ENCODE results near the gene POFUT1. TPM values are rescaled to one million over a fixed set of nuclear protein-coding genes. Genes with fewer than 3 reads are reported as not detected.
A peak's percentile ranks its signal among the peaks of the same experiment; 100 is the strongest.
"Not testable (repeated sequence)": the region's sequence is repeated elsewhere in the genome, so short reads cannot be mapped to it uniquely, and the experiment has no call there.

Gene POFUT1
- total RNA-seq, 2 experiments from 2014 or later: 51.8 to 54.3 TPM

DNA sequence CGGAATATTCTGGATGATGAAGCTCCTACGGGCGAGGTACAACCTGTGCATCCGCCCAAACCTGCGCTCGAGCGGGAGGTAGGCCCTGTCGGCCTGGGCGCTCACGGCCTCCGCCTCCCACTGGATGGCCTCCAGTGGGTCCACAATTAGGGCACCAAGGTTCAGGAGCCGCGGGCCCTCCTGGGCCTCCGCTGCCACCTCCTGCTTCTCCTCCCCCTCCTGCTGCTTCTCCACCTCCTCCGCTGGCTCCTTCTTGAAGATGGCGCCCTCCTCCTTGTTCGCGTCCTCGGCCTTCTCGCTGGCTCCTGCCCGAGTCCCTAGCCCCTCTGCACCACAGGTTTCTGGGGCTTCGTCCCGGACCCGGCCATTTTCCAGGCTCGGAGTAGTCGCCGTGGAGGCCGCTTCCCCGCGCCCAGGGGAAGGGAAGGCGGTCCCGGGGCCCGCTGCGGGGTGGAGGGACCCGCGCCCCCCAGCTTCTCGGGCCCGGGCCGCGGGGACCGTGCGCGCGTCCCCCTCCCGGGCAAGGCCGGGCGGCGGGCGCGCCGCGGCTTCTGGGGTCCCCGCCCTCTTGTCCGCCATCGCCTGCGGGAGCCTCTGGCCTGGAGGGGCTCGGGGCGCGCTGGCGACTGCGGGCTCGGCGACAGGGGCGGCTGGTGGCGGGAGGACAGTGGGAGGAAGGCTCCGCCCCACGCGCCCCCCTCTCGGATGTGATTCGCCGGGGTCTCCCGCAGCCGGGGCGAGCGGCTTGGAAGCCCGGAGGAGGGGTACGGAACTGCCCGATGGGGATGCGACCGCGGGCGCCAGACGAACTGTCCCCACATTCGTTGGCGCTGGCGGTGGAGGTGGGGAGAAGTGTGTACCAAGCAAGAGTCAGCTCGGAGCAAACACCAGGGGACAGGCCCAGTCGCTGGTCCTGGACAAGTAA lies 17.7 kb upstream of the POFUT1 start:
- intact Hi-C loops (cut with DNase I, micrococcal nuclease): loop anchor here in 1 of 2 experiments (1.0 kb wide), 1 partner anchor 9 kb away; no protein-coding TSS in a partner anchor
- peak overlapping the region; percentile 84 for H3K27ac Mint-ChIP-seq
- no peaks in the 10 kb centered on the region for H3K9me3 Mint-ChIP-seq (ENCODE audit: low read depth)
- H3K4me3 Mint-ChIP-seq: peak overlapping the region; percentile 64
- ChIA-PET CTCF (interaction anchor here (1.2 kb wide), 1 partner anchor 13 kb away, joined by 5 read pairs; no protein-coding TSS in a partner anchor), POLR2A (interaction anchor here (0.6 to 1.8 kb wide), 4 partner anchors 14 to 231 kb away, joined by 4 to 9 read pairs (median 4); no protein-coding TSS in a partner anchor)
- ATAC-seq (peak; percentile 54), DNase-seq (peak; percentile 72)
- peaks cover 34% of the 10 kb centered on the region for H3K36me3 Mint-ChIP-seq (ENCODE audit: low read depth)
- no peaks in the 10 kb centered on the region for H3K27me3 Mint-ChIP-seq
- H3K4me1 Mint-ChIP-seq: peaks cover 48% of the 10 kb centered on the region

DNA sequence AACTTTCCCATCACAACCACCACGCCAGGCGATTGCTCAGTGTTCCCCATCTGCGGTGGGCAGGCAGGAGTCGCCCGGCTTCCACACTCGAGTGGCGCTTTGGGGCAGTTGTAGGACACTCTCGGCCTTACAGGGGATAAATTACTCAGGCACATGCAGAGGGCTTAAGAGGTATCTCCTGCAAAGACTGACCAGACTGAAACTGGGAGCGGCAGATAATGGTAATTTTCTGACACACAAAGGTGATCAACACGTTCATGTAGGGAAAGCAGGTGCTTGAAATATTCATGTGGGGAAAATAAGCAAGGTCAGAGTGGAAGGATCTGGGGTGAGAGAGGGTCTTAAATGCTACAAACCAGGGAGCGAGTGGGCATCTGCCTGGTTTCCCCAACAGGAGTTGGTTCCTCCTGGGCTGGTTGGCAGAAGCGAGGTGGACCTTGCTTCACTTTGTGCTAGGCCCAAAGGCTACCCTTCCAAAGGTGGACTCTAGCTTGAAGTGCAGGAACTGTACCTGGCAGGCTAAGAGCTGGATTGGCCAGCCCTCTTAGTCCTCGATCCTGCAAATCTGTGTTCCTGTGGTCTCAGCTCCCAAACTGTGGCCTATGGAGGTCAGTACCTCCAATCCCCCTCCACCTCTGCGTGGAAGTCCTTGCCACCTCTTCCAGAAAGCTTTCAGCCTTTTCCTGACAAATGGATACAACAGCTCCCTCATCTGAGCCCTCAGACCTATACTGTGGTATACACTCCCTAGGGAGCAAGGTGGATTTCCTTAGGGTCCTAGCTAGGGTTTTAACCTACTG lies 16.9 kb upstream of the POFUT1 start:
- Mint-ChIP-seq H3K36me3 (ENCODE audit: low read depth) (peaks cover 43% of the 10 kb centered on the region), H3K4me3 (peak overlapping the region; percentile 62), H3K9me3 (ENCODE audit: low read depth) (no peaks in the 10 kb centered on the region), H3K27ac (peak overlapping the region; percentile 79), H3K4me1 (peaks cover 57% of the 10 kb centered on the region), H3K27me3 (no peaks in the 10 kb centered on the region)
- ATAC-seq: peak; percentile 8
- POLR2A ChIA-PET: interaction anchor here (1.8 kb wide), 1 partner anchor 14 kb away, joined by 9 read pairs; no protein-coding TSS in a partner anchor
- DNase-seq: no peak
- CTCF ChIA-PET: interaction anchor here (1.0 to 1.1 kb wide), 4 partner anchors 11 to 266 kb away, joined by 3 to 4 read pairs (median 4); no protein-coding TSS in a partner anchor
- intact Hi-C loops (cut with DNase I, micrococcal nuclease): loop anchor here in 1 of 2 experiments (1.0 kb wide), 1 partner anchor 8 kb away; no protein-coding TSS in a partner anchor

DNA sequence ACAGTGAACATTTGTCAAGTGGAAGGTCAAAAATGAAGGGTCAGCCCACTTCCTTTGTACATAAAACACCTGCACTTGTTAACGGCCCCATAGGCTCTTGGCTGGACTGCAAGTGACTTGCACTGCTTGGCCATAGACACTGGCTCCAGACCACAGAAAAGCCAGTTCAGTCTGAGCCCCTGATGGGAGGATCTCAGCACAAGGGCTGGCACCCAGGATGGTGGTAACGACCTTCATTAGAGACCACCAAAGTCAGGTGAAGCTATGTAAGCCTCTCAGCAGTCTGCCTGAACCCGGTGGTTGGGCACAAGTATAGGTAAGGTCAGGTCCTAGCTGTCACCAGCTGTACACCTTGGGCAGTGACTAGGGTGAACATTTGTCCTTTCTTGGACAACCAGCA lies 16.3 kb upstream of the POFUT1 start:
- ChIA-PET POLR2A (interaction anchor here (1.8 kb wide), 1 partner anchor 14 kb away, joined by 9 read pairs; no protein-coding TSS in a partner anchor), CTCF (interaction anchor here (1.0 to 1.1 kb wide), 4 partner anchors 11 to 265 kb away, joined by 3 to 4 read pairs (median 4); no protein-coding TSS in a partner anchor)
- peak overlapping the region; percentile 22 for H3K27ac Mint-ChIP-seq
- H3K27me3 Mint-ChIP-seq: no peaks in the 10 kb centered on the region
- peak; percentile 9 for ATAC-seq
- peaks cover 49% of the 10 kb centered on the region for H3K36me3 Mint-ChIP-seq (ENCODE audit: low read depth)
- H3K4me1 Mint-ChIP-seq: peaks cover 62% of the 10 kb centered on the region
- no peaks in the 10 kb centered on the region for H3K9me3 Mint-ChIP-seq (ENCODE audit: low read depth)
- no peak overlapping the region for H3K4me3 Mint-ChIP-seq
- intact Hi-C loops (cut with DNase I, micrococcal nuclease): no loop called here
- no peak for DNase-seq

DNA sequence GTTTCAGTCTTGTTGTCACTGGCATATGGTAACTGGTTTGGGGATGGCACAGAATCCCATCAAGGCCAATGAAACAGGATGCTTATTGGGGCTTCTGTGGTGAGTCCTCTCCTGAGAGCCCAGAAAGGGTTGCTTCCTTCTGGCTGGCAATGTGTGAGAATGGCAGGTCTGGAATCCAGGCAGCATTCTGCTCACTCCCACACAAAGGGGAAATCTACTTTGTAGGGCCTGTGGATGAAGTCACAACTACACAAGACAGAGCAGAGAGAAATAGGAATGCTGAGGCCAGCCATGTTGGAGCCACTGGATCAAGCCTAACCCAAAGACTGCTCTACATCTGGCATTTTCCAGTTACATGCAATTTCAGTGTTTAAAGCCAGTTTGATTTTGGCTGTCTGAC lies 15.8 kb upstream of the POFUT1 start:
- H3K4me3 Mint-ChIP-seq: no peak overlapping the region
- POLR2A ChIA-PET: no interaction called here
- no peaks in the 10 kb centered on the region for H3K9me3 Mint-ChIP-seq (ENCODE audit: low read depth)
- H3K27ac Mint-ChIP-seq: peak overlapping the region; percentile 70
- CTCF ChIA-PET: interaction anchor here (1.1 kb wide), 2 partner anchors 20 to 265 kb away, joined by 3 to 4 read pairs; no protein-coding TSS in a partner anchor
- DNase-seq (no peak), ATAC-seq (peak; percentile 4)
- H3K4me1 Mint-ChIP-seq: peaks cover 62% of the 10 kb centered on the region
- H3K27me3 Mint-ChIP-seq: no peaks in the 10 kb centered on the region
- peaks cover 50% of the 10 kb centered on the region for H3K36me3 Mint-ChIP-seq (ENCODE audit: low read depth)
- intact Hi-C loops (cut with DNase I, micrococcal nuclease): no loop called here

DNA sequence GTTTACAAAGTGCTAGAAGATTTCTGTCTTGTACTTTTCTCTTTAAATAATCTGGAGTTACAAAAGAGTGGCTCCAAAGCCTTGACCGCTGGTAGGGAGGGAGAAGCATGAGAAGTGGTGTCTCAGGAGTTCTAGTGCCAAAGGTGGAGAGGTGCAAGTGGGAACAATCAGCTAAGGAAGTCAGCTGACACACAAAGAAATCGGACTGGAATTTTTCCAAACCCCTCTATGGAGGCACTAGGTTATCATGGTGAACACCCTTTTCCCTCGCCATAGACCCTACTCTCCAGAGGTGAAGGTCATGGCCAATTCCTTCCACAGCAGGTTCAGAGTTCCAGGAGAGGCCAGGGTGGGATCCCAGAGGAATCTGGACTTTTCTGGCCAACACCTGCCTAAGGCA lies 15.0 kb upstream of the POFUT1 start:
- peaks cover 66% of the 10 kb centered on the region for H3K4me1 Mint-ChIP-seq
- CTCF ChIA-PET: interaction anchor here (0.6 to 0.8 kb wide), 2 partner anchors 30 to 226 kb away, joined by 3 read pairs; no protein-coding TSS in a partner anchor
- no peak for DNase-seq
- intact Hi-C loops (cut with DNase I, micrococcal nuclease): no loop called here
- H3K36me3 Mint-ChIP-seq (ENCODE audit: low read depth): peaks cover 57% of the 10 kb centered on the region
- H3K27ac Mint-ChIP-seq: peak overlapping the region; percentile 34
- H3K9me3 Mint-ChIP-seq (ENCODE audit: low read depth): no peaks in the 10 kb centered on the region
- POLR2A ChIA-PET: no interaction called here
- H3K27me3 Mint-ChIP-seq: no peaks in the 10 kb centered on the region
- no peak for ATAC-seq
- H3K4me3 Mint-ChIP-seq: no peak overlapping the region

DNA sequence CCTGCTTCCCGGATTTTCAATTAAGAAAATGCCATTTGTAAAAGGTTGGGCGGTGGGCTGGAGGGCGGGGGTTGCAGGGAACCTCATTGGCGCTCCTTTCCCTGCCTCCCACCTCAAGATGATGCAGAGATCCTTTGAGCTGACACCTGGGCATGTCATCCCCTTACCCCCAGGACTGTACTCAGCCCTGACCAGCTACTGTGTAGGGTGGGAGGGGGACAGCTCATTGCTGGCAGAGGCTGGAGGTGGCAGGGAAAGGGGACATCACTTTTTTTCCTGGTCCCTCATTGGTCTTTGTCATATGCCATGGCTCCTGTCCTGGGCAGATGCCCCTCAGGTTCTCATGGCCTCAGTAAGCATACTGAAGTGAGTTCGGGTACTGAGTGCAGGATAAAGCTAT lies 14.3 kb upstream of the POFUT1 start:
- CTCF ChIA-PET: interaction anchor here (0.6 to 0.8 kb wide), 2 partner anchors 29 to 227 kb away, joined by 3 read pairs; no protein-coding TSS in a partner anchor
- POLR2A ChIA-PET; intact Hi-C loops (cut with DNase I, micrococcal nuclease): not testable (repeated sequence)

DNA sequence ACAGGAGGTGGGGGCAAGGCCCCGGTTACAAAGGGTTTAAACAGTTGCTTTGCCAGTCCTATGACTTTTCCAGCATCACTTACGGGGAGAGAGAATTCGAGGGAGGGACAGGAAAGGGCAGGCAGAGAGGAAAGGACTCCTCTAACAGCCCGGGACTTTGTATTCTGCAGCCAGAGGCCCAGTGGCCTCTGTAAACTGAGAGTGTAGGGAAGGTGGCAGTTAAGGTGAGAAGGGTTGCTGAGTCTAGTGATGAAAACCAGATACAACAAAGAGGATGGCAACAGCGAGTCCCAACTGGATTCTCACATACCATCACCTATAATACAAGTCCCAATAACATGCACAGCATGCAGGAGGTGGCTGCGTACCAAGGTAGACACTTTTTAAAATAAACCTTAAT lies 13.7 kb upstream of the POFUT1 start:
- no peak for DNase-seq
- Mint-ChIP-seq H3K36me3 (ENCODE audit: low read depth) (peaks cover 67% of the 10 kb centered on the region), H3K9me3 (ENCODE audit: low read depth) (no peaks in the 10 kb centered on the region), H3K27me3 (no peaks in the 10 kb centered on the region), H3K4me1 (peaks cover 70% of the 10 kb centered on the region), H3K27ac (peak overlapping the region; percentile 72), H3K4me3 (no peak overlapping the region)
- CTCF ChIA-PET: no interaction called here
- intact Hi-C loops (cut with DNase I, micrococcal nuclease): no loop called here
- no peak for ATAC-seq
- POLR2A ChIA-PET: interaction anchor here (0.7 kb wide), 1 partner anchor 255 kb away, joined by 3 read pairs; no protein-coding TSS in a partner anchor

More for the DNA sequence above, 14.3 kb upstream of the POFUT1 start:
- not testable (repeated sequence) for H3K9me3 Mint-ChIP-seq (ENCODE audit: low read depth); DNase-seq; ATAC-seq; H3K4me3 Mint-ChIP-seq; H3K27me3 Mint-ChIP-seq
- Mint-ChIP-seq H3K4me1 (peaks cover 69% of the 10 kb centered on the region), H3K36me3 (ENCODE audit: low read depth) (peaks cover 62% of the 10 kb centered on the region), H3K27ac (peak overlapping the region; percentile 72)

DNA sequence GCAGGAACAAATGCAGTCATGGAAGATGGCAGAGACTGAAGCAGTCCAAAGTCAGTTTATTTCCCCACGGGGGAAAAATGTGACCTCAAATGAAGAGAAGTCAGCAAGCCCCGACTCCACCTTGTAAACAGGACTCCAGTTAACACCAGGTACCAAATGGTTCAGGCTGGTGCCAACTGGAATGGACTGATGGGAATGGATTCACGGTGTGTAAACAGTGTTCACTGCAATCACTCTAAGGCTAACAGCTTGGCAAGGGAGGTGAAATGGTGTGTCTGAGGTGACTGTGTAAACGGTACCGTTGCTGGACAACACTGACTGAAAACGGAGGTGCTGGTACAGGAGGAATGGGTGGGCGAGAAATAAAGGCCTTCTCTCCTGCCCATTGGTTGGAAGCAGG lies 12.1 kb upstream of the POFUT1 start:
- peak overlapping the region; percentile 43 for H3K27ac Mint-ChIP-seq
- no peak for DNase-seq
- H3K27me3 Mint-ChIP-seq: no peaks in the 10 kb centered on the region
- ATAC-seq: no peak
- intact Hi-C loops (cut with DNase I, micrococcal nuclease): no loop called here
- POLR2A ChIA-PET: no interaction called here
- H3K4me1 Mint-ChIP-seq: peaks cover 75% of the 10 kb centered on the region
- no peaks in the 10 kb centered on the region for H3K9me3 Mint-ChIP-seq (ENCODE audit: low read depth)
- CTCF ChIA-PET: no interaction called here
- peaks cover 82% of the 10 kb centered on the region for H3K36me3 Mint-ChIP-seq (ENCODE audit: low read depth)
- no peak overlapping the region for H3K4me3 Mint-ChIP-seq

DNA sequence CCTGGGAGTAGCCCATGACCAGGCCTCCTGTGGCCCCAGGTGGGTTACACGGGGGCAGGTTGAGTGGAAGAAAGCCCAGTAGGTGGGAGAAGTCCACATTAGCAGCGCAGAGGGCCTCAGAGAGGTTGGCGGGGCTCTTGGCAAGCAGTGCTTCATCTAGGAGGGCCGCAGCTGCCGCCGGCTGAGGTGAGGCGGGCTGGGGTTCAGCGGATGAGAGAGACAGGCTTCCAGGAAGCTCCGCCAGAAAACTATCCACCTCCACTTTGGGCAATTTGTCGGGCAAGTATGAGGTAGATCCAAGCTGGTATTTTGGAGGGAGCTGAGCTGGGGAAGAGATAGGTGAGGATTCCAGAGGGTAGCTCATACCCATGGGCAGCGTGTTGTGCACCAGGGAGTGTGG lies 11.1 kb upstream of the POFUT1 start:
- Mint-ChIP-seq H3K4me1 (peaks cover 77% of the 10 kb centered on the region), H3K36me3 (ENCODE audit: low read depth) (peaks cover 89% of the 10 kb centered on the region)
- intact Hi-C loops (cut with DNase I, micrococcal nuclease); H3K27ac Mint-ChIP-seq; H3K4me3 Mint-ChIP-seq; H3K9me3 Mint-ChIP-seq (ENCODE audit: low read depth); POLR2A ChIA-PET; ATAC-seq; CTCF ChIA-PET; H3K27me3 Mint-ChIP-seq; DNase-seq: not testable (repeated sequence)

DNA sequence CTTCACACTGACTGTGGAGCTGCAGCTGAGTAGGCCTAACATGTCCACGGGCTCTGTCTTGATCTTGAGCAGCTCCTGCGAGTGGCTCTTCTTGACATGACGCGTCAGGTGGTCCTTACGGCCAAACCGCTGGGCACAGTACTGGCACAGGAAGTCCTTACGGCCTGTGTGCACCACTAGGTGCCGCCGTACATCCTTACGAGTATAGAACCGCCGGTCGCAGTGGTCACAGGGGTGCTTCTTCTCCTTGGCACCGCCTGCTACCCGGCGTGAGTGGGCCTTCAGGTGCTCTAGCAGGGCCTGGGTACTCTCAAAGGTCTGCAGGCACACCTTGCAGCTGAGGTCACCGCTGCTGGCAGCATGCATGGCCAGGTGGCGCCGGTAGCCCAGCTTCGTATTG lies 10.5 kb upstream of the POFUT1 start:
- peaks cover 90% of the 10 kb centered on the region for H3K36me3 Mint-ChIP-seq (ENCODE audit: low read depth)
- H3K27ac Mint-ChIP-seq; H3K27me3 Mint-ChIP-seq; H3K9me3 Mint-ChIP-seq (ENCODE audit: low read depth); DNase-seq; ATAC-seq; POLR2A ChIA-PET; intact Hi-C loops (cut with DNase I, micrococcal nuclease); CTCF ChIA-PET; H3K4me3 Mint-ChIP-seq: not testable (repeated sequence)
- H3K4me1 Mint-ChIP-seq: peaks cover 77% of the 10 kb centered on the region

DNA sequence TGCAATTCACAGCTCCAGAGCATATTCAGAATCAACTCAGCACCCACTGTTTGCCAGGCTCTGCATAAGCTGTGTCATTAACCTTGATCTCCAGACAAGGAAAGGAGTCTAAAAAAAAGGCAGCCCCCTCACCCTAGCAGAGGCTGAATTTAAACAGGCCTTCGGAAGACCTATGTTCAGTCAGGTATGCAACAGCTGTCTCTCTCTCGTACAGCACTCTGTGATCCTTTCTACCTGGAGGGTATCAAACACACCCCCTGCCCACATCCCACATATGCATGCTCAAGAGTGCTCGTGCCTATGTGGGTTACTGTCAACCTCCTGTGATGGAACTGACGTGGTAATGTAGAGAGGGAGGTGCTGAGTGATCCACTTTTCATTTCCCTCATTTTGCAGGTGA lies 8.7 kb upstream of the POFUT1 start:
- ChIA-PET POLR2A (interaction anchor here (0.8 kb wide), 1 partner anchor 86 kb away, joined by 3 read pairs; no protein-coding TSS in a partner anchor), CTCF (interaction anchor here (0.5 to 0.6 kb wide), 2 partner anchors 60 to 769 kb away, joined by 3 to 4 read pairs; no protein-coding TSS in a partner anchor)
- no peaks in the 10 kb centered on the region for H3K27me3 Mint-ChIP-seq
- H3K4me3 Mint-ChIP-seq: peak overlapping the region; percentile 56
- H3K36me3 Mint-ChIP-seq (ENCODE audit: low read depth): peaks cover 91% of the 10 kb centered on the region
- H3K27ac Mint-ChIP-seq: peak overlapping the region; percentile 81
- H3K4me1 Mint-ChIP-seq: peaks cover 79% of the 10 kb centered on the region
- no peak for ATAC-seq
- intact Hi-C loops (cut with DNase I, micrococcal nuclease): loop anchor here in 1 of 2 experiments (1.0 kb wide), 1 partner anchor 9 kb away; no protein-coding TSS in a partner anchor
- no peak for DNase-seq
- no peaks in the 10 kb centered on the region for H3K9me3 Mint-ChIP-seq (ENCODE audit: low read depth)

All from activated CD4-positive, alpha-beta T cell treated with anti-CD3 and anti-CD28 coated beads for 36 hours (primary cell).